Kidney tubule cell (primary cell): Measurements from ENCODE around the gene KRT80.

Source experiments
- DNase-seq: peaks from one replicate; pipeline ENCODE4 v3.0.0-alpha.2; 2018; ENCODE audit warnings: low spot score

The KRT80 gene

GRCh38 chr12:52198454-52199215 lies 6.8 kb upstream of the KRT80 start:
- no peak for DNase-seq

GRCh38 chr12:52197371-52198231 lies 5.8 kb upstream of the KRT80 start:
- DNase-seq, result no peak

GRCh38 chr12:52195065-52195730 lies 3.4 kb upstream of the KRT80 start:
- DNase-seq, result no peak

- DNase-seq, result no peak
Measured at GRCh38 chr12:52193991-52194390, 2.2 kb upstream of the KRT80 start.

- no peak for DNase-seq
Measured at GRCh38 chr12:52193532-52193931, 1.7 kb upstream of the KRT80 start.

- peak; percentile 80 for DNase-seq
Measured at GRCh38 chr12:52190860-52191729, 719 bp downstream of the KRT80 start.

- peak; percentile 77 for DNase-seq
Measured at GRCh38 chr12:52189376-52190174, 2.2 kb downstream of the KRT80 start.

GRCh38 chr12:52188658-52189057 lies 3.2 kb downstream of the KRT80 start:
- DNase-seq, result no peak

GRCh38 chr12:52187640-52188039 lies 4.2 kb downstream of the KRT80 start:
- DNase-seq, result no peak

GRCh38 chr12:52187206-52187605 lies 4.6 kb downstream of the KRT80 start:
- no peak for DNase-seq

- DNase-seq, result peak; percentile 86
Measured at GRCh38 chr12:52186118-52186840, 5.5 kb downstream of the KRT80 start.

GRCh38 chr12:52185400-52185967 lies 6.3 kb downstream of the KRT80 start:
- DNase-seq, result no peak

- no peak for DNase-seq
Measured at GRCh38 chr12:52184813-52185212, 7.0 kb downstream of the KRT80 start.

GRCh38 chr12:52183971-52184370 lies 7.8 kb downstream of the KRT80 start:
- no peak for DNase-seq

- DNase-seq, result no peak
Measured at GRCh38 chr12:52183544-52183910, 8.3 kb downstream of the KRT80 start.

- no peak for DNase-seq
Measured at GRCh38 chr12:52182898-52183543, 8.8 kb downstream of the KRT80 start.

- DNase-seq, result no peak
Measured at GRCh38 chr12:52182384-52182783, 9.4 kb downstream of the KRT80 start.

GRCh38 chr12:52181746-52182145 lies 10.1 kb downstream of the KRT80 start:
- DNase-seq, result no peak

- no peak for DNase-seq
Measured at GRCh38 chr12:52180971-52181628, 10.7 kb downstream of the KRT80 start.
